ENCODE results near the gene PVR.

GRCh38 chr19:44647144-44647543 is 3.4 kb downstream of the PVR start:
- no peak for TF ChIP-seq CTCF (IDR thresholded peaks at IDR 0.05; ENCODE audit: low read depth, low read length)
- TF ChIP-seq EZH2phosphoT487 (IDR thresholded peaks at IDR 0.05; ENCODE audit: low read depth) = no peak
